GF-D8 (cell line): ENCODE data around the gene ZSCAN5A.
"Not testable (repeated sequence)": the region's sequence is repeated elsewhere in the genome, so short reads cannot be mapped to it uniquely, and the experiment has no call there.

ENCODE experiments used
- DNase-seq: peaks from one replicate; lab custom pipeline; 2025; lab: John Stamatoyannopoulos, UW

The ZSCAN5A gene, protein sequence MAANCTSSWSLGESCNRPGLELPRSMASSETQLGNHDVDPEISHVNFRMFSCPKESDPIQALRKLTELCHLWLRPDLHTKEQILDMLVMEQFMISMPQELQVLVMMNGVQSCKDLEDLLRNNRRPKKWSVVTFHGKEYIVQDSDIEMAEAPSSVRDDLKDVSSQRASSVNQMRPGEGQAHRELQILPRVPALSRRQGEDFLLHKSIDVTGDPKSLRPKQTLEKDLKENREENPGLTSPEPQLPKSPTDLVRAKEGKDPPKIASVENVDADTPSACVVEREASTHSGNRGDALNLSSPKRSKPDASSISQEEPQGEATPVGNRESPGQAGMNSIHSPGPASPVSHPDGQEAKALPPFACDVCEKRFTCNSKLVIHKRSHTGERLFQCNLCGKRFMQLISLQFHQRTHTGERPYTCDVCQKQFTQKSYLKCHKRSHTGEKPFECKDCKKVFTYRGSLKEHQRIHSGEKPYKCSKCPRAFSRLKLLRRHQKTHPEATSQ

DNA sequence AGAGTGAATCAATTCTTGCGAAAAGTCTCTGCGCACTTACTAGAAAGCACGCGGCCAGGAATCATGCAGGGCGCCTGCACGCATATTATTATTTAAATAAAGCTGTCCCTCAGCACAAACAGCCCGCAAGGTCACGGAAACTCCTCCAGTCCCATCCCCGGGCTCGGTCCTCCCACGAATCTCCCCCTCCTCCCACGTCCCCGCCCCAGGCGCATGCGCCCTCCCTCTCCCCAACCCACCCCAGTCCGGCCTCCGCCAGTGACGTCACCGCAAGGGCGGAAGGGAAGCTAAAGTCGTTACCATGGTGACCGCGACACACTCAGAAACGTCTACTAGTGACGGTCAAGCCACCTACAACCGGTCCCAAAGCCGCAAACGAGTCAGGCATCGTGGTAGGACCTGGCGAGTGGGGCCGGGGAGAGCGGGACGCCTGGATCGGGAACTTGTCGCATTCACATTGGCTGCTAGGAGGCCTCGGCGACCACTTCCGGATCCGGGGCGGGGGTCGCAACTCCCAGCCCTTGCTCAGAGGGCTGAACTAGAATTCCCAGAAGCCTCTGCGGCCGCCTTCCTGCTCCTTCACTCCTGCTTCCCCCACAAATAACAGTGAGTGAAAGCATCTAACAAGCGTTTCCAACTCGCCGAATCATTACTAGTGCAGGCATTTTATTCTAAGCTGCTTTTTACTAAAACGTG, at the start of gene ZSCAN5A:
Gene ZSCAN5A (minus strand): TSS at position 459 of the 696 bp plus-strand sequence. CDS start 89,793 bp downstream, outside the sequence.
- peak; percentile 91 for DNase-seq

DNA sequence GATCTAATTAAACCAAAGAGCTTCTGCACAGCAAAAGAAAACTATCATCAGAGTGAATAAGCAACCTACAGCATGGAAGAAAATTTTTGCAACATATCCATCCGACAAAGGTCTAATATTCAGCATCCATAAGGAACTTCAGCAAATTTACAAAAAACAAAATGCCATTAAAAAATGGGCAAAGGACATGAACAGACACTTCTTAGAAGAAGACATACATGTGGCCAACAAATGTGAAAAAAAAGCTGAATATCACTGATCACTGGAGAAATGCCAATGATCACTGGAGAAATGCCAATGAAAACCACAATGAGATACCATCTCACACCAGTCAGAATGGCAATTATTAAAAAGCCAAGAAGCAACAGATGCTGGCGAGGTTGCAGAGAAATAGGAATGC, 46.2 kb upstream of the ZSCAN5A start:
- DNase-seq = no peak

DNA sequence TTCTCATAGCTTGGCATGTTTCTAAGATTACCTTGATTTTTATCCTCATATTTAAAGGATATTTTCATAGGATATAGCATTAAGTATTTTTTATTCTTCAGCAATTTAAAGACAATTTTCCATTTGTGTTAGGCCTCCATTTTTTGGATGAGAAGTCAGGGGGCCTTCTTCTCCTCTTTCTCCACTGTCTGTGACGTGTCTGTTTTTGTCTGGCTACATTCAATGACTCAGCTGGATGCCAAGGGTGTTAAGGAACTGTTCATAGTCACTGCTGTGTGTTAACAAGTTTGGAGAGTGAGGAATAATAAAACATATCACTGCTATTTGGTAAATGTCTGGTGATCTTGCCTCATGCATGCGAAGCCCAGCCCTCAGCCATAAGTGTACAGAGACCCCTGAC, 42.3 kb upstream of the ZSCAN5A start:
- DNase-seq = no peak

DNA sequence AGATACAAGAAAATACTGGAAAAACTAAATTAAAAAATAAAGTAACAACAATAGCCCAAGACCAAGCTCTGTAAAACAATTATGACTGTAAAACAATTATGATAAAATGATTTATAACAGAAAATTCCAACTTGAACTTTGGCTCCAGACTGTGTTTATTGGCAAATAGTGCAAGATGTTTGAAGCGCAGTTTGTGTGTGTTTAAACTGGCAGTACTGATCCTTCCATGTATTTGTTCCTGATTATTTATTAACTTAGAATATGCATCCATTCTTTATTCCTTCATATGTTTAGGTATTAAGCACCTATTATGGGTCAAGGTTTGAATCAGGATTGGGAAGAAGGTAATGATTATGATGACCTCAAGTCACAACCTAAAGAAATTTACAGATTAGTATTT, 40.9 kb upstream of the ZSCAN5A start:
- DNase-seq = no peak

DNA sequence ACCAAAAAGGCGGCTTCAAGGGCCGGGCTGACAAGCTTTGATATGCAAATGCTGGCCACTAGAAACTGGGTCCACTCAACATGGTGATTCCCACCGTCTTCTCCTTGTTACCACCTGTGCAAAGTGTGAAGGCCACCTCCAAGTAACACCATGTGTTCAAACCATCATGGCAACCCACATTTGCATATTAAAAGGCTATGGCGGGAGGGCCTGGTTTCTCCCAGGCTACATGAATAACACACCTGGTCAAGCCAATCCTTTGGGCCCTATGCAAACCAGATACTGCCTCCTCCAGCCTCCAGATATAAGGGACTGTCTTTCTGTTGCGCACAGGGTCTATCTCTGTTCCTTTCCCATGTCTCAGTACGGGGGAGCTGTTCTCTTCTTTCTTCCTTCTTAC, 36.6 kb upstream of the ZSCAN5A start:
- DNase-seq = no peak

DNA sequence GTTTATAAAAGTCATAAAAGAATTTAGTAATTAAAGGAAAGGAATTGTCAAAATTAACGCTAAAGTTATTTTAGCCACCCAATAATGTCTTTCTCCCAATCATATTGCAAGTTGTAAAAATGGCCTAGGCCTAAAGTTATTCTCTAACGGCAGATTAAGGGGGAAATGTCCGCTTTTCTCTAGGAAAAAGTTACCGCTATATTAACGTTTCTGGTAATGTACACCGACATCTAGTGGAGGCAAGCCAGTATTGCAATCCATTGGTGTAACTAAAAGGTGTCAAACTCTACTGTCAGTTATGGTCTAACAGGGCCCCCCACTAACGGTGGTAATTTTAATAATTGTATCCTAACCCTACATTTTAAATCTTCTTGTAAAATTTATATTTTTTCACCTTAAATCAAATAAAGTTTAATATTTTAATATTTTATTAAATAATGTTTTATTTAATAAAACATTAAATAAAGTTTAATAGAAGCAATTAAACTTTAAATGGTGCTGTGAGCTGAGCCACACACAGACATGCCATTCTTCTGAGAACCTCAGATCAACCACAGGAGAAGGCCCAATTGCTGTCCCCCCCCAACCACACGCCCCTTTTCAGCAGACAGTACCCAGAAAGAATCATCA, 35.9 kb upstream of the ZSCAN5A start:
- DNase-seq = peak; percentile 11

DNA sequence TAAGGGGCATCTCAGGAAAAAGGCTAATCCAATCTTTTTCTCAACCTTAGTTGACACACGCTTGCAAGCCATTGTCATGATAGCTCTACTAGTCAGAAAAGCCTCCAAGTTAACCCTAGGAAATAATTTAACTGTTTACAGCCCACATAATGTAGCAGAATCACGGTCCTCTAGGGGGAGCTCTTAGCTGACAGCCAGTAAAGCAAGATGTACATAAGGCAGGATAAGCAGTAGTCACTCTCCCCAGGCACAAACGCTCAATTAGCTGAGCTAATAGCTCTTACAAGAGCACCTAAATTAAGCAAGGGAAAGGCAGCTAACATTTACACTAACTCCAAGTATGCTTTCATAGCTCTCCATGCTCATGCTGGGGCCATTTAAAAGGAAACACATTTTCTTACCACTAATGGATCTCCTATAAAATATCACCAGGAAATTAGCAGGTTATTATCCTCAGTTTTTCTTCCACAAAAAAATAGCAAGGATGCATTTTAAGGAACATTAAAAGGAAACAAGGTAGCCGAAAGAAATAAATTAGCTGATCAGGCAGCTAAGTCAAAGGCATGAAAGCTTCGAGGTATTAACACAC, 33.7 kb upstream of the ZSCAN5A start:
- DNase-seq = no peak

DNA sequence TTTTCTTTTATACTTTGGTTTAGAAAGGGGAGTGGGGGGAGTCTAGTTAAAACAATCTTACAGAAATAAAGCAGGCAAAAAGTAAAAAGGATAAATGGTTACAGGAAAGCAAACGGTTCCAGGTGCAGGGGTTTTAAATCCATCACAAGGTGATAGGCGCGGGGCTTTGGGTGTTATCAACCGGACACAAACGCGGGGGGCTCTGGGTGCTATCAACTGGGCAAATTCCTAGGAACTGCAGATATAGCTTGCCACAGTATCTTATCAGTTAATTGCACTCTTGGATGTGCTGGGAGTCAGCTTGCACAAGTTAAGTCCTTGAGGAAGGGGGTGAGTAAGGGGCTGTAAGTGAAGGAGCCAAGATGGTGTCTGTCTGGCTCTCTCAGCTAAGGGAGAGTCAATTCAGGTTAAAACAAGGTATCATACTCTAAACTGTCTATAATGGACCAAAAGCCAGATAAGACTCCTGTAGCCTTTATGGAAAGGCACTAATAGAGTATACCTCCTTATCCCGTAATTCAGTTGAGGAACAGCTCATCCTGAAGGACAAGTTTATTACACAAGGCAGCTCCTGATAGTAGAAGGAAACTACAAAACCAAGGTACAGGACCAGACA, 32.6 kb upstream of the ZSCAN5A start:
- DNase-seq = no peak

DNA sequence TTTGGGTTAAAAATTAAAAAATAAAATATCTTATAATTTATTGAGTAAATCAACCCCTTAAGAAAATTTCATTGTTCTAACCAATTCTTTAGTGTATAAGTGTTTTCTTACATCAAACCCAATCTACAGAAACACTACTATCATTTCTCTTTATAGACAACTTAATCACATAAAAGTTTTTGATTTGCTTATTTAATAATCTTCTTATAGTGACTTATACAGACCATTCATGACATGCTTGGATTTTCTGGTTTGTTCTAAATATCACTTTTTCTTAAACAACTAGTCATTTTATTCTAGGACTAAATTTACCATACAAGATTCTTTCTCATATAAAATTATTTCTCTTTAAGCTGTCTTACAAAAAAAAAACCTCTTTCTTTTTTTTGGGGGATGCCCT, 27.3 kb upstream of the ZSCAN5A start:
- DNase-seq = no peak

DNA sequence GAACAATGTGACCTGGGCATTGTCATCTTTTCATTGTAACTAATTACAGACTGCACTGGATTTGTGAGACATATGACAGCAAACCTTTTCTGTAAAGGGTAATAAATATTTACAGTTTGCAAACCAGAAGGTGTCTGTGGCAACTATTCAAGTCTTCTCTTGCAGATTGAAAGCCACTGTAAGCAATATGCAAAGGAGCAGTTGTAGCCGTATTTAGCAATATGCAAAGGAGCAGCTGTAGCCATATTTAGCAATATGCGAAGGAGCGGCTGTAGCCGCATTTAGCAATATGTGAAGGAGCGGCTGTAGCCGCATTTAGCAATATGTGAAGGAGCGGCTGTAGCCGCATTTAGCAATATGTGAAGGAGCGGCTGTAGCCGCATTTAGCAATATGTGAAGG, 24.4 kb upstream of the ZSCAN5A start:
- DNase-seq = not testable (repeated sequence)

DNA sequence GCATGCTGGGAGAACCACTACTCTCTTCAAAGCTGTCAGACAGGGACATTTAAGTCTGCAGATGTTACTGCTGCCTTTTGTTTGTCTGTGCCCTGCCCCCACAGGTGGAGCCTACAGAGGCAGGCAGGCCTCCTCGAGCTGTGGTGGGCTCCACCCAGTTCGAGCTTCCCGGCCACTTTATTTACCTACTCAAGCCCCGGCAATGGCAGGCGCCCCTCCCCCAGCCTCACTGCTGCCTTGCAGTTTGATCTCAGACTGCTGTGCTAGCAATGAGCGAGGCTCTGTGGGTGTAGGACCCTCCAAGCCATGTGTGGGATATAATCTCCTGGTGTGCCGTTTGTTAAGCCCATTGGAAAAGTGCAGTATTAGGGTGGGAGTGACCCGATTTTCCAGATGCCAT, 22.4 kb upstream of the ZSCAN5A start:
- not testable (repeated sequence) for DNase-seq

DNA sequence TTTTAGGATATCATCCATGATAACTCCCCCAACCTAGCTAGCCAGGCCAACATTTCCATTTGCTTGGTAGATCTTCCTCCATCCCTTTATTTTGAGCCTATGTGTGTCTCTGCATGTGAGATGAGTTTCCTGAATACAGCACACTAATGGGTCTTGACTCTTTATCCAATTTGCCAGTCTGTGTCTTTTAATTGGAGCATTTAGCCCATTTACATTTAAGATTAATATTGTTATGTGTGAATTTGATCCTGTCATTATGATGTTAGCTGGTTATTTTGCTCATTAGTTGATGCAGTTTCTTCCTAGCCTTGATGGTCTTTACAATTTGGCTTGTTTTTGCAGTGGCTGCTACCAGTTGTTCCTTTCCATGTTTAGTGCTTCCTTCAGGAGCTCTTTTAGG, 20.7 kb upstream of the ZSCAN5A start:
- DNase-seq = not testable (repeated sequence)

DNA sequence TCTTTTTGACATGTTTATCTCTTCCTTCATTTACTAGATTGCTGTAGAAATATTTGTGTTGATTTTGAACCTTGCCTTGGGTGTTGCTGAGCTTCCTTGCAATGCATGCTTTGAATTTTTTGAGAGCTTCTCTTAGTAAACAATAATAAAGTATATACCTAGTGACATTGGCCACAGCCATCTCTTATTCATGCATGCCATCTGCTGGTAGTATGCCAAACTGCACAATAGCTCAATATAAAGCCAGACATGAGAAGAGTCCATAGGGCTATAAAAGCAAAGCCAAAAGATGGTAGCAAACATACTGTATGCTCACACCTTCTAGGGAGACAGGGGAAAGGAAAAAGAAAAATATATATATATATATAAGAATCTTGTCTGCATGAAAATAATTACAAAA, 18.9 kb upstream of the ZSCAN5A start:
- peak; percentile 5 for DNase-seq

DNA sequence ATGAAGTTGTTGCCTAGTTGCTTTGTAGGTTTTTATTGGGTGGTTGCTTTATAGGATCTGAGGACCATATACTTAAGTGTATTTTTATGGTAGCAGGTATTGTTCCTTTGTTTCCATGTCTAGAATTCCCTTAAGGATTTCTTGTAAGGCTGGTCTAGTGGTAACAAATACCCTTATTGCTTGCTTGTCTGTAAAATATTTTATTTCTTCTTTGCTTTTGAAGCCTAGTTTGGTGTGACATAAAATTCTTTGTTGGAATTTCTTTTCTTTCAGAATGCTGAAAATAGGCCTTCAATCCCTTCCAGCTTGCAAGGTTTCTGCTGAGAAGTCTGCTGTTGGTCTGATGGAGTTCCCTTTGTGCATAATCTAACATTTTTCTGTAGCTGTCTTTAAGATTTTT, 18.1 kb upstream of the ZSCAN5A start:
- DNase-seq = no peak

DNA sequence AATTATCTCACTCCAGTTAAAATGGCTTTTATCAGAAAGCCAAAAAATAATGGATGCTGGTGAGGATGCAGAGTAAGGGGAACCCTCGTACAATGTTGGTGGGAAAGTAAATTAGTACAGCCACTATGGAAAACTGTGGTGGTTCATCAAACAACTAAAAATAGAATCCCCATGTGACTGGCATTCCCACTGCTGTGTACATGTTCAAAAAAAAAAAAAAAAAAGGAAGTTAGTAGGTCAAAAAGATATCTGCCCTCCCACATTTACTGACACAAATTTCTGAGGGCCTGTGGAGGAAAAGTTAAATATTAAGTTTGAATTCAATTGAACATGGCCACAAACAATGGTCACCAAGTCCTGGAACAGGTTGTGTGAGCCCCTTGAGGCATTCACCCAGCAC, 9.8 kb upstream of the ZSCAN5A start:
- peak; percentile 27 for DNase-seq

DNA sequence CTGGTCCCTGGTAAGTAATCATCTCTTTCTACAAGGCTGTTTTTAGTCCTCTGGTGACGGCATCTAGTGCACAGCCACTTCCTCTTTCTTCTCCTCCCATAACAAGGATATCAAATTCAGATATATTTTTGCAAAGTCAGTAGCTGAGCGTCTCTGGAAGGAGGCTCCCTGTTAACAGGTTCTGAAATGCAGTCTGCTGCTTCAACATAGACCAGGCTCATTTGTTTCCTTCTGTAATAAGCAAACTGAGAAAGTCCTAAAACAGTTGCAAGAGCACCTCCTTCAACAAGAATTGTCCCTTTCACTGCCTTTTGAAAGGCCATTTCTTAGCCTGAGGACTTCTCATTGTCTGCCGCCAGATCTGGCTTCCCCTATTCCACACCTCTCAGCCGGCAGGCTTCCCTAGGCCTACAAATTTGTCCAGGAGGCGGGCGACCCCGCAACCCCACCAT, 7.4 kb upstream of the ZSCAN5A start:
- peak; percentile 73 for DNase-seq

DNA sequence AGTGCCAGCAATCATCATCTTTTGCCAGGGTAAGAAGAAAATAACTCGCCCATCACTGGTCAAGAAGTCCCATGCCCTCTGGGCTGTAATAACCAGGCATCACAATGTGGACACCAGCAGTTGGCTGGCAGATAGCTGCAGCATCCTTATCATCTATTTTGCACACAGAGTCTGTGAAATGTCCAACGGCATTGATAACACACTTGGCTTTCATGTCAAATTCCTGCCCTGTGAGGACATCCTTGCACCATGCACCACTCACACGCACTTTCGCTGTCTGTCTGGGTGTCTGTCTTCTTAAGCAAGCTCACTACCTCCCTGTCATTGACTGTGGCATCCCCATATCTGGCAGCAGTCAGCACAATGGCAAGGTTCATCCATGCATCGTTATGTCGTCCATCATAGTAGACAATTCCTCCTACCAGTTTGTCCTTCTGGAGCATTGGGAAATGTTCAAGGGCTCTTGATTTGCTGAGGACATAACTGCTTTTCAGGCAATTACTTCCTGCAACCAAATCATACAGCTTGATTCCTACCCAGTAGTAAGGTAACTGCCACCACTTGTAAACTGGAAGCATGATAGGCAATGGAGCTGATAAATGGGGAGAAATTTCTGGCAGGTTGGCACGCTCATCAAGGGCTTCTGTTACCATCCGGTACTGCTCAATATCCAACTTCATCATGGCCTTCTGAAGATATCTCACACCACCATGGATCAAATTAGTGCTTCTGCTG, 6.8 kb upstream of the ZSCAN5A start:
- no peak for DNase-seq

DNA sequence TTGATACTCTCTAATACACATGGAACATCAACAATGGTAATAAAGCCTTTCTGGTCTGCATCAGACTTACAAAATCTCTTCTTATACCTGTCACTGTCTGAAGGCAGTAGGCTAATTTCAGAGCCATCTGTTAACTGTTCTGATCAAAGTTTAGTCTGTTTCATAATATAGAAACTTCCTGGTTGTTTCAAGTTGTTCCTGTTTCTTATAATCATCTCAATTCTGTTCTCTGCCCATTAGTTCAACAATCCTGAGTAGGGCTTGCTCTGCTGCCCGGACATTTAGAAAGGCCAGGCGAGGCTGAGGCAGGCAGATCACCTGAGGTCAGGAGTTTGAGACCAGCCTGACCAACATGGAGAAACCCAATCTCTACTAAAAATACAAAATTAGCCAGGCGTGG, 5.4 kb upstream of the ZSCAN5A start:
- DNase-seq = peak; percentile 61

DNA sequence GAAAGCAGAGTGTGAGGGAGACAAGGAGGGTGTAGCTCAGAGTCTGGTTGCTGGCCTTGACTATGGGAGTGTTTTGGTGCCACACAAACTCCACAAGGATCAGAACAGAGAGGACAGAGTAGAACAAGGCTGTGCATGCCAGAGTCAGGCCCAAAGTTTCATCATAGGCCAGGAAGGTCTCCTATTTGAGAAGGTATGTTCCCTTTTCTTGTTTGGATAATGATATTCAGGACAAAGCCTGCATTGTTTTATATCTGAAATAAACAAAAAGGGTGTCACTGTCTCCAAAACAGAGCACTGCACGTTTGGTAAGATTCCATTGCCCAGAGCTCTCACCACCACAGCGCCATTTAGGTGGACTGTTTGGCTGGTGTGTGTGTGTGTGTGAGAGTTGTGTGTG, 3.1 kb upstream of the ZSCAN5A start:
- DNase-seq = no peak

DNA sequence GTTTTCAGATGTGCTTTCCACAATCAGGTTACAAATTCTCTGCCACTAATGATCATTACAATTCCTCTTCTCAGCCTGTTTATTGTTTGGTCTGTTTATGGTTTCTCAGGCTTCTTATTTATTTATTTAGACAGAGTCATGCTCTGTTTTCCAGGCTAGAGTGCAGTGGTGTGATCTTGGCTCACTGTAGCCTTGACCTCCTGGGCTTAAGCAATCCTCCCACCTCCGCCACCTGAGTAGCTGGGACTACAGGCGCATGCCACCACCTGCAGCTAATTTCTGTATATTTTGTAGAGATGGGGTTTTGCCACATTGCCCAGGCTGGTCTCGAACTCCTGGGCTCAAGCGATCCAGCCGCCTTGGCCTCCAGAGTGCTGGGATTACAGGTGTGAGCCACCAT, 2.1 kb upstream of the ZSCAN5A start:
- DNase-seq = no peak
